Osteoblast (primary cell): ENCODE results near the gene DOCK1. TPM values are rescaled to one million over a fixed set of nuclear protein-coding genes. Genes with fewer than 3 reads are reported as not detected.

Experiments used
- DNase-seq: peaks from one replicate; pipeline ENCODE4 v3.0.0; 2011; ENCODE audit warnings: low spot score, mixed read lengths; ENCODE audit not compliant: insufficient read length; ENCODE audit errors: missing footprints
- H2AFZ ChIP-seq: 2 replicates; pipeline ENCODE4 v1.6.0; 2011; ENCODE audit warnings: mild to moderate bottlenecking, low read length
- H3K27ac ChIP-seq: 2 replicates; pipeline ENCODE4 v1.5.1; 2011; ENCODE audit warnings: mild to moderate bottlenecking, low read depth, low read length, moderate library complexity
- H3K27me3 ChIP-seq: 2 replicates; pipeline ENCODE4 v1.6.0; 2012; ENCODE audit warnings: mild to moderate bottlenecking, control low read depth, inconsistent platforms, low read length, moderate library complexity; ENCODE audit not compliant: insufficient read depth
- H3K36me3 ChIP-seq: 2 replicates; pipeline ENCODE4 v1.5.1; 2011; ENCODE audit warnings: mild to moderate bottlenecking, low read length, control low read depth, moderate library complexity; ENCODE audit not compliant: insufficient read depth
- H3K4me1 ChIP-seq: 2 replicates; pipeline ENCODE4 v1.5.1; 2011; ENCODE audit warnings: mild to moderate bottlenecking, low read length, control low read depth, moderate library complexity; ENCODE audit not compliant: insufficient read depth
- H3K4me2 ChIP-seq: 2 replicates; pipeline ENCODE4 v1.6.0; 2011; ENCODE audit warnings: mild to moderate bottlenecking, low read length; ENCODE audit not compliant: insufficient read depth
- H3K4me3 ChIP-seq: fragments of 200-600 bp; sonication (generic); 3 replicates; pipeline ENCODE4 v1.5.1; 2012; ENCODE audit warnings: mild to moderate bottlenecking, low read length, inconsistent platforms; ENCODE audit not compliant: insufficient read depth
- H3K79me2 ChIP-seq: 2 replicates; pipeline ENCODE4 v1.6.0; 2012; ENCODE audit warnings: mild to moderate bottlenecking, low read length, control low read depth, inconsistent platforms; ENCODE audit not compliant: insufficient read depth
- H3K9me3 ChIP-seq: 2 replicates; pipeline ENCODE4 v1.5.1; 2011; ENCODE audit warnings: low read depth, low read length, control low read depth
- H4K20me1 ChIP-seq: 2 replicates; pipeline ENCODE4 v1.6.0; 2012; ENCODE audit warnings: mild to moderate bottlenecking, low read length, control low read depth; ENCODE audit not compliant: insufficient read depth
- CTCF ChIP-seq: IDR thresholded peaks from 2 replicates; pipeline ENCODE4 v1.5.1; 2011; ENCODE audit warnings: mild to moderate bottlenecking, low read depth, low read length, moderate library complexity; ENCODE audit errors: extremely low read depth
- total RNA-seq: library from RNA; depleted of rRNA; stranded (reverse); fragments of >200 nt; gene quantifications from 2 replicates; pipeline ENCODE4 v1.2.3, GENCODE V29; 2012

Gene DOCK1
- total RNA-seq, 1 donor, result 80.3 TPM

GRCh38 chr10:127080317-127080716 lies 175.1 kb downstream of the DOCK1 start:
- no peaks in the 10 kb centered on the region for H3K27me3 ChIP-seq
- H3K9me3 ChIP-seq, result no peaks in the 10 kb centered on the region
- no peak for TF ChIP-seq CTCF
- H3K4me3 ChIP-seq, result no peak overlapping the region
- no peak overlapping the region for H3K27ac ChIP-seq
- H4K20me1 ChIP-seq, result peaks cover 6% of the 10 kb centered on the region
- no peaks in the 10 kb centered on the region for H3K4me1 ChIP-seq
- H3K4me2 ChIP-seq, result no peak overlapping the region
- no peak for DNase-seq
- peaks cover 13% of the 10 kb centered on the region for H3K36me3 ChIP-seq
- no peaks in the 10 kb centered on the region for H3K79me2 ChIP-seq
- no peak overlapping the region for H2AFZ ChIP-seq

GRCh38 chr10:127081851-127082345 lies 176.7 kb downstream of the DOCK1 start:
- Histone ChIP-seq H3K4me1 (no peaks in the 10 kb centered on the region), H3K79me2 (no peaks in the 10 kb centered on the region), H3K4me2 (no peak overlapping the region), H3K9me3 (no peaks in the 10 kb centered on the region), H3K4me3 (no peak overlapping the region), H3K36me3 (peaks cover 9% of the 10 kb centered on the region), H4K20me1 (peaks cover 6% of the 10 kb centered on the region), H2AFZ (no peak overlapping the region), H3K27ac (no peak overlapping the region), H3K27me3 (no peaks in the 10 kb centered on the region)
- TF ChIP-seq CTCF, result no peak
- DNase-seq, result no peak

GRCh38 chr10:127082651-127083050 lies 177.4 kb downstream of the DOCK1 start:
- Histone ChIP-seq H4K20me1 (peaks cover 8% of the 10 kb centered on the region), H3K4me1 (no peaks in the 10 kb centered on the region), H3K27me3 (no peaks in the 10 kb centered on the region), H3K9me3 (no peaks in the 10 kb centered on the region), H2AFZ (no peak overlapping the region), H3K79me2 (no peaks in the 10 kb centered on the region), H3K27ac (no peak overlapping the region), H3K36me3 (peaks cover 5% of the 10 kb centered on the region), H3K4me2 (no peak overlapping the region), H3K4me3 (no peak overlapping the region)
- TF ChIP-seq CTCF, result no peak
- DNase-seq, result no peak

- H4K20me1 ChIP-seq, result peaks cover 9% of the 10 kb centered on the region
- H3K4me3 ChIP-seq, result no peak overlapping the region
- H3K4me1 ChIP-seq, result no peaks in the 10 kb centered on the region
- DNase-seq, result no peak
- H2AFZ ChIP-seq, result no peak overlapping the region
- H3K36me3 ChIP-seq, result peaks cover 3% of the 10 kb centered on the region
- H3K79me2 ChIP-seq, result no peaks in the 10 kb centered on the region
- H3K27me3 ChIP-seq, result no peaks in the 10 kb centered on the region
- no peak overlapping the region for H3K27ac ChIP-seq
- no peaks in the 10 kb centered on the region for H3K9me3 ChIP-seq
- H3K4me2 ChIP-seq, result no peak overlapping the region
- TF ChIP-seq CTCF, result no peak
Observed at GRCh38 chr10:127085957-127086356, 180.7 kb downstream of the DOCK1 start.
